Islet of Langerhans (tissue), 1 donor: ENCODE results near the gene CABLES1.
"Not testable (repeated sequence)": the region's sequence is repeated elsewhere in the genome, so short reads cannot be mapped to it uniquely, and the experiment has no call there.

Experiments
- FAIRE-seq: peaks from one replicate; lab custom pipeline; 2011; peaks lifted over from hg19 to GRCh38; lab: Jason Lieb, UNC

CABLES1 gene

DNA sequence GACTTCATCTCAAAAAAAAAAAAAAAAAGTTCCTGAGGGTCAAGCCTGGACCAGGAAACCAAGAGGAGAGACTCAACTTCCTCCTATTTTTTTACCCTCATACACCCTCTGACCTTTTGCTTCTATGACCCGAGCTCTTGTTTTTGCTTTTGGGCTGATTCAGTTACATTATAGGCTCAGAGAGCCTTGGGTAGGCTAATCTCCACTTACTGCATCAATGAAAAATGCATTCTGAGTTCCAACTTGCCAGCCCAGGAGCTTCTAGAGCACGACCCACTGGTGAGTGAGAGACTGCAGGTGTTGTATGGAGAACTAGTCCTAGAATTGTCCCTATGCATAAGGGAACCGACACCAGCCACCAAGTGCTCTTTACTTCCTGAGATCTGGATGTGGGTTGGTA is 91.1 kb downstream of the CABLES1 start:
- no peak for FAIRE-seq

DNA sequence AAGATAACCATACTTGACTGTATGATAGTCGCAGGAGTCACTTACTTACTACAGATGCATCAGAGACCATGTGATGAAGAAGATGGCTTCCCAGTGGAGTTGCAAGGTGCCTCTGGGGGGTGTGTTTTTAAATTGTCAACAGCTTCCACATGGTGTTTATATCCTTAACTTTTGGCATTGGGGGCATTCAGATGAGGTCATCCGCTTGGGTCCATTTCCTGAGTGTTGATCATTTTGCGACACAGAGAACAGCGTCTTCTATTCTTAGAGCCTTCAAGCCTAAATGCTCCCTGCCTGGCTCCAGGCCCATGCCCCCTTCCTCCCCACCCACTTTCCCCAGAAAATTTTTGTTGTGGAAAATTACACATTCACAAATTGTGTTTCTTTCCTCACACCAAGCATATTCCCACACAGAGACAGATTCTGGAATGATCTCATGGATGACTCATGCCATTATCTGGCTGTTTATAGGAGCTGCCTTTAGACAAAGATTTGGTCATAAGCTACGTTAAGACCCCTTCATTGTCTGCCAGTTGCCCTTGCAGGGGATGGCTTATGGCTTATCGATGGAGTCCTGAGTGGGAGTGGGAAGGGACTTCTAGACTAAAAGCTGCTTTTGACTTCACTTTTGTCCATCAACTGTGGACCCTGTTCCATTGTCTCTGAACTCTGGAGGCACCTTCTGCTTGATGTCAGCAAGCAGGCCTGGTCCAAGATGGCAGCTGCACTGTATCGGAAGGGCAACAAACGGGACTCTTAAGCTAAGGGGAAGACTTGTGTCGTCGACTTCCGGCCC is 91.8 kb downstream of the CABLES1 start:
- FAIRE-seq: no peak

DNA sequence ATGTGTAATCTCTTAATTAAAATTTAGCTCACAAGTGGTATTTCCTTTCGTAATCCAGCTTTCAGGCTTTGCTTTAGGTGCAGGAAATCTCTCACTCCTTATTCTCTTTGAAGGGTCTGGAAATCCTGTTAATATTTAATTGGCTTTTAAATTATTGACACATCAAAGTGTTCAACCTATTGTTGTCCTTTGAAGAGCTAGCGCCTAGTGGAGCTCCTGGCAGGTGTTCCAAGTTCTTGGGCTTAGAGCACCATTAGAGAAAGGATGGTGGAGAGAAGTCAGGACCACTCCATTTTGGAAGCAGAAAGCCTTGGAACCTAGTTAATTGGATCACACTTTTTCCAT is 92.4 kb downstream of the CABLES1 start:
- no peak for FAIRE-seq

DNA sequence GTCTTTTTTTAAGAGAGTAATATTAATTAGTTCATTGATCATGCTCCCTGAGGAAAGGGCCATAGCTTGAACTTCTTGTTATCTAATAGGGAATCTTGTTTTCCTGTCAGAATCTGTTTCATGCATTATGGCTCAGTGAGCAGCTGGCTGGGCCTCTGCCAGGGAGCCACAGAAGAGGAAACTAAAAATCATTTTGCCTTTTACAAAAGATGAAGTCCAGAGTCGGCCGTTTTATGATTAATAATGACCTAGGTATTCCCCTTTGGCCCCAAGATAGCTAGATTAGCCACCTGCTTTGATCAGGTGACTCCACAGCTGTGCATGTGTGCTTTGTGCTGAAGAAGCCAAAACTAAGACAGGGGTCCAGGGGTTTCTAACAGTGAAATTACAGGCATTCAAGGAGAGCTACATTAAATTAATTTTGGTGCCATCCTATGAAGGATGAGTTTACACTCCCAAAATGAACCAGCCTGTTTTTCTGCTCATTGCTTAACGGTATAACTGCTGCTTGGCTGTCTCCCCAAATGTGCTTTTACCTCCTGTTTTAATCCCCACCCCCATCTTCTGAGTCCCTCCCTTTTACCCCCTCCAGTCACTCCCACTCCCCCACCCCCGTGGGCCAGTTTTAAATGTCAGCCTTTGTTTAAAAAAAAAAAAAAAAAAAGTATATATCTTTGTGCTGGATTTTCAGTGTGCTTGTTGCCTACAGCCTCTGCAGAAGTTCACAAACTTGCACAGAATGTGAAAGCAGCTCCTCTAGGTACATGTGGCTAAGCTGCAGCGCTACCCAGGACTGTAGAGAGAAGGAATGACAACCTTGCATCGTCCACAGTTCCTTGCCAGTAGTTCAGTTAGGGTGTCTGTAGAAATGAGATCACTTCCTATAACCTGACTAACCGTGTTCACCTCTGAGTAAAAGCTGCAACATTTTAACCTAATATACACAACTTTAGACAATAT is 93.1 kb downstream of the CABLES1 start:
- no peak for FAIRE-seq

DNA sequence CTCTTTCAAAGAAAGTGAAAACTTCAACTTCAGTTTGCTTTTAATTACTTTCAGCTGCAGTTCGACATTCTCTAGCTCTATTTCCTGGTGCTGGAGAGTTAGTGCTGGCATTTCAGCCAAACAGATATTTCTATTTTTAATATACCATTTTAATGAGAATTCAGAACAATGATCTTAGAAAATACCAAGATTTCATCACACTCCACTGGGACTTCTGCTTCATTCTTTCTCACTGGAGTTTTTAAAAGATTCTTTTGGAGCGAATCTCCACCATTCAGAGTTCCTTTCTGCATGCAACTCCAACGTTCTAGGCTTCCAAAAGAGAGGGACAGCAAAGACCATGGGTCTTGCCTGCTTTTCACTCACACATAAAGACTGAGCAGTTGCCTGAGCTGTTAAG is 94.2 kb downstream of the CABLES1 start:
- no peak for FAIRE-seq

DNA sequence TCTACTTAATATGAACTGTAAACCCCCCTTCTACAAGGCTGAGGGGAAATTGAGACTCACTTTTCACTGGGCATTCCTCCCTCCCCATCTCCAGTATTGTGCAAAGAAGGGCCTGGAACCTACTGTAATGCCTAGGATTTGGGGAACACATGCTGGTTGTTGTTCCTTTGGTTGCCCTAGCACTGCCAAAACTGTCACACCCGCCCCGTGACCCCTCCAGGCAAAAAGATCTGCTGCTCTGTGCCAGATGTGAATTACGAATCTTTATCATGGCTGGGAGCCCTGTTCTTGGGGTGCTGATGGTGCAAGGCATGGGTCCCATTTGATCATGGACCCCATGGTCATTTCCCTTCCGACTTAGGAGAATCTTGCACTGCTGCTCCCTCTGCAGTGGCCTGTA is 95.4 kb downstream of the CABLES1 start:
- FAIRE-seq: no peak

DNA sequence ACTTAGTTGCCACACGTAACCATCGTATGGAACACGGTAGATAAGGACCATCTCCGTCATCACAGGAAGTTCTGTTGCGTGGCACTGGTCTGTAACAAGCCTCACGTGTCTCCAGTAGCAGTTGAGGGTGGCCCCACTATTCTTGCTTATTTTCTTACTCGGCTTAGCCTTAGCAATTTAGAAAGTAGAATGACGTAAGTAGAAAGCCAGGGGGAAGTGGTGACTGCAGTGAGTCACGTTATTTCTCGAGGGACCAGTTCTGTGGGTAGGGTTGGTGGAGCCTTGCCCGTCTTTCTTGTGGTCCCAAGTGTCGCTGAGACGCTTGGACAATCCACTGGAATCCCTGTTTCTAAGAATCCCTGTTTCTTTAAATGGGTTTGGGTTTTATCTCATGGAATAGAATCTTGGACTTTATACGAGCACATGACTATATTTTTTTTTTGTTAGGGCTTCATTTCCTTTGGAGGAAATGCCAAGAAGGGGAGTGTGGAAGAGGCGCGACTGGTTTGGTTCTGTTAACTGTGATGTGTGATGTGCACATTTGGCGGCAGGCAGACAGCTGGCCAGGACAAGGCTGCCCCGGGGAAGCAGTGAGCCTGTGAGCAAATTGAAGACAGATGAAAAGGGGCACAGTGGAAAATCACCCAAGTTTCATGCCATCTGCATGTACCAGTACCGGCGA is 96.2 kb downstream of the CABLES1 start:
- no peak for FAIRE-seq

DNA sequence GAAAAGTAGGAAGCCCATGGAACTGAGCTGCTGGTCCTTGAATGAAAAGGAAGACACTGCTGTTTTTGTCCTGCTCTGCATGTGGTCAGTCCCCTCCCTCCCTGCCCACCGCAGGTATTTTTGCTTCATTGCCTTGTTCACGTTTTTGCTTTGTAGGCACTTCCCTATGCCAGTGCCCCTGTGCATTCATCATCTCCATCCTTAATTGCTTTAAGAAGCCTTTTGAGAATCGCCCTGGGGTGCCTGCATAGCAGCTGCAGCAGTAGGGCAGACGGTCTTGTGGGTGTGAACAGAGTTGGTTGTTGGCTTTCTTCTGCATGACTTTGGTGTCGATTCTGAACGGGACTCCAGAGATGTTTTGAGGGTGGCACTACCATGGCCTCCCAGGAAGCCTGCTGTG is 97.0 kb downstream of the CABLES1 start:
- FAIRE-seq: no peak

DNA sequence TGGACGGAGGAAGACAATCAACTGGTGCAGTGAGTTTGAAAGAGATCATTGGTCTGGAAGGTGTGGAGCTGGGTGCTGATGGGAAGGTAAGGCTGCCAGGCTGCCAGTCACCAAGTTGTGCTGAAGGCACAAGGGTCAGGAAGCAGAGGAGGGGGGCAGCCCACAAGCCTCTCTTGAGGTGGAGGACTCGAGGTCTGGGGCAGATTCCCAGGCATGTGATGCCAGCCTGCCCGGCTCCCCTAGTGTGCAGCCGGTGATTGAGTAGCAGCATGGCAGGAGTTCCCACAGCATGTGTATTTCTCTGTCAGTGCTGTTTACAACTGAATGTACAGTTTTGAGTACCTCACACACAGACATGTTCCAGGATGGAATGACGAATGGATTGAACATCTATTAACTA is 99.3 kb downstream of the CABLES1 start:
- FAIRE-seq: no peak

DNA sequence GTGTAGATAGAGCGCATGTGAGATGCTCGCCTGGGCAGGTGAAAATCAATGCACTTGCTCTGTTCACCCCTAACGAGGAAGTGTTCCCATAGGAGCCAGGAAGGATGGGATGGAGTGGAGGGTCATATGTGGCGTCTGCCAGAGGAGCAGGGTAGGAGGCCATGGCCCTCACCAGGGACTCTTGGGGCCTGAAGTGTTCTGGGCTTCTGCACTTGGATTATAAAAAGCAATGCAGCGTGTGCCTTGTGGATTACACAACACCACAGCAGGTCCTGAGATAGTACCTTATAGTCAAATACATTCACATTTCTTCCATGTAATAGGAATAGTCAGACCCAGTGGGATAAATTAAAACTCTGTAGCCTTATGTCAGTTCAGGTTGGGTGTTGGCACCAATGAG is 100.1 kb downstream of the CABLES1 start:
- no peak for FAIRE-seq

DNA sequence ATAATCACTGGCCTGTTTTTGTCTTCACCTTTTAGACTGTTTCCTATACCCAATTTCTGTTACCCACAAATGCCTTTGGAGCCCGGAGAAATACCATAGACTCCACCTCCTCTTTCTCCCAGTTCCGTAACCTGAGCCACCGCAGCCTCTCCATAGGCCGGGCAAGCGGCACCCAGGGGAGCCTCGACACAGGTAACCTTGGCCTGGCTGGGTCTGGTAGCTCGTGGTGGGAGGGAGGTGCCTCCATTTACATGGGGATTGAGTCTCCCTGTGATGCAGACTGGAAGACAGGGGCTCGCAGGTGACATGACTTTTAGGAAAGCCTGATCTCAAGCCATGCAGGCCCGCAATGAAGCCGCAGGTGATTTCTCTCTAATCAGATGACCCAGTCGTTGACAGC is 100.6 kb downstream of the CABLES1 start:
- no peak for FAIRE-seq

DNA sequence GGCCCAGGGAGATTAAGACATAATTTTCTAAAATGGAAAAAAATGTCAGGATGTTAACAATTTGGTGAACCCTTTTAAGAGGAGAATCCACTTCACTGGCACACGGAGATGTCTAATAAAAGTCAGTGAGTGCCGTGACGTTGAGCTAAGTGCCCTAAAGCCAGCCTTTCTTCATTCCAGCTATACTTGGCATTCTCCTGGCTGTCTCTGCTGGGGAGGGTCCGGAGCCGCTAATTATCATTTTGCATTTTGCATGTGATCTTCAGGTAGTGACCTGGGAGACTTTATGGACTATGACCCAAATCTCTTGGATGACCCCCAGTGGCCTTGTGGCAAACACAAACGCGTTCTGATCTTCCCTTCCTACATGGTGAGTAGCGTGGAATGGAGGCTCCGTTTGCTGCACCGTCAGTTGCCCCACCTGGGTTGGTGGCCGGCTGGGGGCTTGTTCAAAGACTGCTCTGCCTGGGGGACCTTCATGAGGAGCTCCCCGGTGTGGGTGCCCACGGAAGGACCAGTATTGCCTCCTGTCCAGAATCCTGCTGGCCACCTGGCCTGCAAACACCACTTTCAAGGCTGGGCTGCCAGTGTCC is 101.7 kb downstream of the CABLES1 start:
- no peak for FAIRE-seq

DNA sequence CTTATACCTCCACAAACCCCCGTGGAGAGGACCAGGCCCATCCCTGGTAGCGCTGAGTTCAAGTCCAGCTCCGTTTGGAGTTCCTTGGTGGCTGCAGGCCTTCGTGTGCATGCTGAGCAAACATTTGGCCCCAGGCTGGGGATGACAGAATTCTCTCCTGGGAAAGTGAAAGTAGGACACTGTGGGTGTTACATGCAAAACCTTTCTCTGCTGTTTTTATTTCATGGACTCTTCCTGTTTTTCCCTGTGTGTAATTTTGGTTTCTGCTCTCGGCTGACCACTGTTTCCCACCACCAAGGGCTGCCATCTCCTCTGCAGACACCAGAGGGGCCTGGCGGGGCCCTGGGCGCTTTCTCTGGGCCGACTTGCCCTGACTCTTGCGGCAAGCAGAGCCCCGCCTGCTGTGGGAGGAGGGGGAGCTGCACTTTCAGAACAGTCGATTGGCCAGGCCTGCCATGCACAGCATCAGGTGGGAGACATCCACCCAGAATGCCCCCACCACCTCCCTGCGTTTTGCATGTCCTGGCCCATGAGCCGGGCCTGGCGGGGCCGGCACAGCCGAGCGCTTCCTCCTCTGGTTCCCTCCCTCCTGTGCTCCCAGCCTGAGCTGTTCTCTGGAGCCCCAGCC is 102.4 kb downstream of the CABLES1 start:
- no peak for FAIRE-seq

DNA sequence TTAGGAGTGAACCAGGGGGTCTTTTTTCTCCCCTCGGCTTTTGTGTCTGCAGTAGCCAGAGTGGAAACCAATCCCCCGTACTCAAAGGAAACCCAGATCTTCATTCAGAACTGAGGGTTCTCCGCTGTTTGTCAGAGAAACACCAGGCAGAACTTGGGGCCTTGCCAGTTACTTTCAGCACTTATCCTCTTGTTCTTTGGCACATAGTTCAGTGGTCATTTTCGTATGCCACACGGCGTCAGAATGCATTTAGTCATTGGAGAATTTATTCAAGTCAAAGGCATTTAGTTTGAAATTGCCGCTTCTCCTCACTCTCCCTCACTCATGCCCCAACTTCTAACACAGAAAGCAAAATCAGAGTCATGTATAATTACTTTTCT is 102.9 kb downstream of the CABLES1 start:
- FAIRE-seq: no peak

DNA sequence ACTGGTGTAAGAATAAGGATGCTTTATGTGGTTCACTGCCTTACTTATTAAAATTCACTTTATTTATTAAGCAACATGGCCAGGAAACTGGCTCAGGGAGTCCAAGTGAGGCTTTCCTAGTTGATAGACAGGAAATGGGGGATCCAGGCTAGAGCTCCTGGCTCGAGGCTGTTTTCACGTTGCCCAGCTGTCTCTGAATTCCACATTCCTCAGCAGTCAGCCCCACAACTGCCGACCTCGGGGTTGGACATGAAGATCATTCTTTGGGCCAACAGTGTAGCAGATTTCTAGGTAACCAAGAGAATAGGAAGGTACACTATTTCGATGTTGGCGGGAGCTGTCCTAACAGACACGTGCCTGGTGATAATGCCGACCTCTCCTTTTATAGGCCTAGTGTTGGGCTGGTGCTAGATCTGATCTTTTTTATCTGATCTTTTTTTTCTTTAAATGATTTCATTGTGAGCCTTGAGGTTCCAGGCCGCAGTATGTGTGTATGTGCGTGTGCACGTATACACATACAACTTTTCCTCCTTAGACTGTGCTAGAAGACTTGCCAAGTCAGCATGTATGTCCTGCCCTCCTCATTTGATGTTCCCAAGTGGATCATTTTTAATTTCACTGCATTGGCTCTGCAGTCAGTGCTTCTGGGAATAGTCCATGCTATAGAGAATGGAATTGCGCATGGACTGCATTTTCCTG is 103.5 kb downstream of the CABLES1 start:
- FAIRE-seq: no peak

DNA sequence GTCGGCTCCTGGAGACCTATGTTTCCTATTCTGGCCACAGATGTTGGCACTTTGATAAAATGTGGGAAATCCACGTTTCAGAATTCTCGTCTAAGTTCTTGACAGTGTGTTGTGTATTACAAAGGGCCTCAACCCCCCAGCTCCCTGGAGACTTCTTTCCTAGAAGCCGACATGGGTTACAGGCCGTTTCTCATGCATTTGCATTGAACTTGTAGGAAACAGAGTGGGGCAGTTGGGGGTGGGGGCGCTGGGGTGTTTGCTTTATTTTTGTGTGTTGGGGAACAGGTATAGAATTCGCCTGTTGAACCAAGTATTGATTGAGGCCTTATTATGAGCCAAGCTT is 104.0 kb downstream of the CABLES1 start:
- FAIRE-seq: no peak

DNA sequence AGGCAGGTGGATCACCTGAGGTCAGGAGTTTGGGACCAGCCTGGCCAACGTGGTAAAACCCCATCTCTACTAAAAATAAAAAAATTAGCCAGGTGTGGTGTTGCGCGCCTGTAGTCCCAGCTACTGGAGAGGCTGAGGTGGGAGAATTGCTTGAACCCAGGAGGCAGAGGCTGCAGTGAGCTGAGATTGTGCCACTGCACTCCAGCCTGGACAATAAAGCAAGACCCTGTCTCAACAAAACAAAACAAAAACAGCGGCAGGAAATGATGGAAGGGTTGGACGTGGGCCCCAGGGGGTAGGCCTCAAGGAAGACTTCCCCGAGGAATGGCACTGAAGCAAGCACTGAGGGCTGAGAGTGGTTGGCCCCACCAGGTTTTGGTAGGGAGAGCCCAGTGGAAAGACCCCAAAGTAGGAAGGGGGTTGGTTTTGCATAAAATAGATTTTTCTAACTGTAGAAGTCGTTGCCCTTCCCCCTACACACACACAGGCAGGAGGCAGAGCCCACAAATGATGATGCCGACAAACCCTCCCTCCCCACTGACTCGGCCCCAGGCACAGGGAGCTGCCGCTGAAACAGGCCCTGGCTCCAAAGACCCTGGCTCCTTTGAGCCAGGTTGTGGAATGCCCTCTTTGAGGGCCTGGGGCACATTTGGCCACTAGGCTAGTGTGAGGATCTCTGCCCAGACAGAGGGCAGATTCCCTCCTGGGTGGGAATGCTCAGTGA is 104.8 kb downstream of the CABLES1 start:
- no peak for FAIRE-seq

DNA sequence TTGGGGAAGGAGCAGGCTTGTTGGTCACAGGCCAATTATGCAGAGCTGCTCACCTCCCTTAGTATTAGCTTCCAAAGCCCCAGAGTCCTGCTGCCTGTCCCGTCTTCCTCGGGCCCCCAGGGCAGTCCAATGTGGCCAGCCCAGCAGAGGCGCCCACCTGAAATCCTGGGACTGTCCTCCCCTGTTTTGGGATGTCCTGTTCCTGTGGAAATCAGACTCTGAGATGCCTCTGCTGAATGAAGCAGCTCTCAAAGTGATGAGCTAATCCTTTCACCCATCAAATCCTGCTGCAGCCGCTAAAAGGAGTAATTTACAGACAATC is 105.3 kb downstream of the CABLES1 start:
- no peak for FAIRE-seq

DNA sequence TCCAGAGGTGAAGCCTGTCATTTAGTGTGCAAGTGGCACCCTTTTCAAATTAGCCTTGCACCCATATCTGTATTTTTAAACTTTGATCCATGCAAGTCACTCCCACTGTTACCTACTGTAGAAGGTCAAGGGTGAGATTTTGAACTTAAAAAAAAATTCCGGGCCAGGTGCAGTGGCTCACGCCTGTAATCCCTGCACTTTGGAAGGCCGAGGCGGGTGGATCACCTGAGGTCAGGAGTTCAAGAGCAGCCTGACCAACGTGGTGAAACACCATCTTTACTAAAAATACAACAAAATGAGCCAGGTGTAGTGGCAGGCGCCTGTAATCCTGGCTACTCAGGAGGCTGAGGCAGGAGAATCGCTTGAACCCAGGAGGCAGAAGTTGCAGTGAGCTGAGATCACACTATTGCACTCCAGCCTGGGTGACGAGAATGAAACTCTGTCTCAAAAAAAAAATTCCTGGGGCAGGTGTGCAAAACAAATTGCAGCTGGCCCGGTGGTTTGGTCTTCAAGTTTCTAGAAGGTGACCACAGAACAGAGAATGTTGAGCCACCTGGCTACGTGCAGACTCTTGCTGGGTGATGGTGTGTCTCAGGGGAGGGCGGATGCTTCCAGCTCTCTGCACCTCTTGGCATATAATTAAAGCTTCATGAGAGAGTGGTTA is 106.7 kb downstream of the CABLES1 start:
- not testable (repeated sequence) for FAIRE-seq

DNA sequence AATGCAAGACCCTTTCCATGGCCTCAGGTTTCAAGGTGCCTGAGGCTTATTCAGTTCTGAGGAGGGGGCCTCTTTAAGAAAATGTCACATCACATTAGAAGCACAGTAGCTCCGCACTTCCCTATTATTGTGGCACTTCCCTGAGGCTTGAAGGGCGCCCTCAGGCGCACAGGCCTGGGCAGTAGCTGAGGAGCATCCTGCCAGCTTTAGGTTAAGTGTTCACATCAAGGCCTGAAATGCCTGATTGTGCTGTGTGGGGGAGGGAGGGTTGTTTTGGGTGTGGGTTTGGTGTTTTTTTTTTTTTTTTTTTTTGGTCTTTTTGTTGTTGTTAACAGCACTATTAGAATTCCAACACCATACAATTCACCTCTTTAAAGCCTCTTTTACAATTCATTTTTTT is 107.9 kb downstream of the CABLES1 start:
- no peak for FAIRE-seq

DNA sequence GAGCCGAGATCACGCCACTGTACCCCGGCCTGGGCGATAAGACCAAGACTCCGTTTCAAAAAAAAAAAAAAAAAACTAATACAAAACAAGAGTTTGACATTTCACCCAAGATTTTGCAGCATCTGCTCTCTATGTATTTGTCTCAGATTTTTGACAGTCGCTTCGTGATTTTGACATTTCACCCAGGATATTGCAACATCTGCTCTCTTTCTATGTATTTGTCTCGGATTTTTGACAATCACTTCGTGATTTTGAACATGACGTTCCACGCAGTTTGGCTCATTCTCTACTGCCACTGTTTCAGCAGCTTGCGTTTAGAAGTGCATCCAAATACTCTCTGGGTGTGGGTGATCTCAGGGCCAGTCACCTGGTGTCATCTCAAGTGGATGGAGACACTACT is 108.5 kb downstream of the CABLES1 start:
- FAIRE-seq: no peak
